Mucosa of stomach (tissue), 1 donor: ENCODE measurements around the gene NEGR1.

Experiments
- H3K27me3 ChIP-seq: one replicate; pipeline ENCODE4 v1.7.0; 2013; ENCODE audit warnings: mild to moderate bottlenecking, low read length; ENCODE audit not compliant: control insufficient read depth, insufficient read depth
- H3K36me3 ChIP-seq: one replicate; pipeline ENCODE4 v1.7.0; 2013; ENCODE audit warnings: low read length; ENCODE audit not compliant: control insufficient read depth, insufficient read depth
- H3K4me1 ChIP-seq: one replicate; pipeline ENCODE4 v1.7.0; 2013; ENCODE audit warnings: mild to moderate bottlenecking, low read length; ENCODE audit not compliant: control insufficient read depth, insufficient read depth
- H3K4me3 ChIP-seq: one replicate; pipeline ENCODE4 v1.7.0; 2013; ENCODE audit warnings: low read length
- H3K9ac ChIP-seq: one replicate; pipeline ENCODE4 v1.7.0; 2013; ENCODE audit warnings: mild to moderate bottlenecking, low read length, moderate library complexity
- H3K9me3 ChIP-seq: one replicate; pipeline ENCODE4 v1.7.0; 2013; ENCODE audit warnings: mild to moderate bottlenecking, low read length, moderate library complexity; ENCODE audit not compliant: control insufficient read depth
- donor health status: Pancreatic carcinoma.

The NEGR1 gene

DNA sequence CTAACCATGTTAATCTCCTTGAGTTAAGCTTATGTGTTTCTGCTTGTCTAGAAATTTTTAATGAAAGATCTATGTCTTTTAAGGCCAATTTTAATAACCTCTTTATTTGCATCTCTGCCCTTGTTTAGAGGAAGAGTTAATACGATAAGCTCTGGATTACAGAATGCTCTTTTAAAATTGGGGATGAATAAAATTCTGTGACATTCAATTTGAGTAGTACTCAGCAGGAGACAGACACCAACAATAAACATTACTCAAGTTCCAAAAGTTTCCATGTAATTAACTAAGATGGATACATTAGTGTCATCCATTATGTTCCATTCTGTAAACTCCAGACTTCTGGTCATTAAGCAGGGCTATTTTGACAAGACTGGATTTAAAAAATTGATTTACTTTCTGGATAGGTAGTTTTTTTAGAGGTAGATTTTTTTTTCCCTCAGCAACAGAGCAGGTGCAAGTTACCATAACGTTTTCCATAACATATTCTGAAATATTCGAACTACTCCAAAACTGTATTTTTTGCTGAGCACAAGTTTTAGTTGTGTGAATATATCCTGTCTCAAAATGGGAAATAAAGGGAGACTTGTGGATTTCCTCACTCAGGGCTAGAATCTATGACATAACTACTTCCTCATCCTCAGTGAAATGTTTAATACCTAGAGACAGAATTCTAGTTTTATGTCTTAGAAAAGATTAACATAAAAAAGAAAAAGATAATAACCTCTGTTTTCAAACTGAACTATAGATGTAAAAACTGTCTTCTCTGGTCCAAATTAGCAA is 221.7 kb downstream of the NEGR1 start:
- no peaks in the 10 kb centered on the region for H3K9me3 ChIP-seq
- no peaks in the 10 kb centered on the region for H3K36me3 ChIP-seq
- H3K27me3 ChIP-seq = no peaks in the 10 kb centered on the region
- H3K4me1 ChIP-seq = no peaks in the 10 kb centered on the region
- no peak overlapping the region for H3K9ac ChIP-seq
- H3K4me3 ChIP-seq = no peak overlapping the region

- H3K27me3 ChIP-seq = no peaks in the 10 kb centered on the region
- H3K36me3 ChIP-seq = no peaks in the 10 kb centered on the region
- H3K9ac ChIP-seq = no peak overlapping the region
- no peaks in the 10 kb centered on the region for H3K4me1 ChIP-seq
- no peaks in the 10 kb centered on the region for H3K9me3 ChIP-seq
- no peak overlapping the region for H3K4me3 ChIP-seq
Measured at GRCh38 chr1:72056516-72056915, 225.8 kb downstream of the NEGR1 start.

GRCh38 chr1:72051538-72051937 is 230.8 kb downstream of the NEGR1 start:
- H3K4me1 ChIP-seq = no peaks in the 10 kb centered on the region
- no peaks in the 10 kb centered on the region for H3K9me3 ChIP-seq
- H3K9ac ChIP-seq = no peak overlapping the region
- H3K4me3 ChIP-seq = no peak overlapping the region
- no peaks in the 10 kb centered on the region for H3K27me3 ChIP-seq
- H3K36me3 ChIP-seq = no peaks in the 10 kb centered on the region

- Histone ChIP-seq H3K27me3 (no peaks in the 10 kb centered on the region), H3K4me1 (no peaks in the 10 kb centered on the region), H3K9ac (no peak overlapping the region), H3K9me3 (no peaks in the 10 kb centered on the region), H3K36me3 (no peaks in the 10 kb centered on the region), H3K4me3 (no peak overlapping the region)
Measured at GRCh38 chr1:72050551-72050950, 231.8 kb downstream of the NEGR1 start.

- no peaks in the 10 kb centered on the region for H3K27me3 ChIP-seq
- H3K4me1 ChIP-seq = no peaks in the 10 kb centered on the region
- H3K36me3 ChIP-seq = no peaks in the 10 kb centered on the region
- no peaks in the 10 kb centered on the region for H3K9me3 ChIP-seq
- no peak overlapping the region for H3K9ac ChIP-seq
- H3K4me3 ChIP-seq = no peak overlapping the region
Measured at GRCh38 chr1:72037745-72038343, 244.5 kb downstream of the NEGR1 start.

DNA sequence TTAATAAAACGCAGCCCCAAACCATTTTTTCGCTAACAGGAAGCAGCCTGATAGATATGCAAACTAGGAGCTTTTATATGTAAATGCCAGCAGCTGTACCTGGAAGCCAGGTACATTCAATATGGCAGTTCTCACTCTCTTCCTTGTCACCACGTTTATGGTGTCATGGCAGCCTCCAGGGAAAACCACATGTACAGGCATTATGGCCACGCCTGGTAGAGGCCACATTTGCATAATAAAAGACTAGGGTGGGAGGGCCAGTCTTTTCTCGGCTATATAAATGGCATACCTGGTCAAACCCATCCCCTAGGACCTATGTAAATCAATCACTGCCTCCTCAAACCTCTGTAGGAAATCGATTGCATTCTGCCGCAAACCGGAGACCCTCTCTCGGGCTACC is 247.5 kb downstream of the NEGR1 start:
- H3K4me3 ChIP-seq = no peak overlapping the region
- no peaks in the 10 kb centered on the region for H3K27me3 ChIP-seq
- no peak overlapping the region for H3K9ac ChIP-seq
- no peaks in the 10 kb centered on the region for H3K36me3 ChIP-seq
- H3K9me3 ChIP-seq = no peaks in the 10 kb centered on the region
- H3K4me1 ChIP-seq = no peaks in the 10 kb centered on the region

DNA sequence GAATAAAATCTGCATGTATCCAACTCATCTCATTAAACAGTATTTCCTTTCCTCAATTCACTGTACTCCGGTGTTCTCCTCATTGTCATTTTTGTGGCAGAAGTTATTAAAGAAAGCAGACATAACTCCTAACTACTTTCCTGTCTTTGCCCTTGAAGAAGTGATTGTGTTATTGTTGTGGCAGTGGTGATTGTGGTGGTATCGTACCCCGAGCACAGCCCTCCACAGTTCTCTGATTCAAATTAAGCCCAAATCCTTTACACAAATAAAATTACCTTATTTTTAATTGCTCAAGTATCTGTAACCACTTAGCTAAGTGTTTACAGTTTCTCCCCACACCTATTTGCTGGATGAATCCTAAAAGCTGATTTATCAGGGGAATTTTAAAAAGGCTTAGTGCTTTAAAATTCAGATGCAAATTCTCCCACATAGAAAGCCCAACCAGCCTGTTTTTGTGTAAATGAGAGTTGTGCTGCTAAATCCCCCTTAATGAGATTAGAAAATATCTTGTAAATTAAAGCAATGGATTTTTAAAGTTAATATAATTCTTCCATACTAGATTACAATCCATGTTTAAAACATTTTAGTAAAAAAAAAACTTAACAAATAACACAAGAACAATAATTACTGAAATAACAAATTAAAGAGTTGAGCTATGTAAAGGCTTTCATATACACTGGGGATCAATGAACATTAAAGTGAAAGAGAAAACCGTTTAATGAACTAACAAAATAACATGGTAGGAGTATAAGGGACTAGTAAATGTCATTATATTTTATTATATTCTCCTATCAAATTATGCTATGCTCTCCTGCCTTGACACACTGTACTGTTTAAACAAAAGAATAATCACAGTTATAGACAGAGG is 259.0 kb downstream of the NEGR1 start:
- Histone ChIP-seq H3K27me3 (no peaks in the 10 kb centered on the region), H3K4me3 (no peak overlapping the region), H3K9ac (no peak overlapping the region), H3K36me3 (no peaks in the 10 kb centered on the region), H3K9me3 (no peaks in the 10 kb centered on the region), H3K4me1 (no peaks in the 10 kb centered on the region)

GRCh38 chr1:72018562-72018961 is 263.8 kb downstream of the NEGR1 start:
- Histone ChIP-seq H3K36me3 (no peaks in the 10 kb centered on the region), H3K4me3 (no peak overlapping the region), H3K27me3 (no peaks in the 10 kb centered on the region), H3K4me1 (no peaks in the 10 kb centered on the region), H3K9ac (no peak overlapping the region), H3K9me3 (no peaks in the 10 kb centered on the region)

DNA sequence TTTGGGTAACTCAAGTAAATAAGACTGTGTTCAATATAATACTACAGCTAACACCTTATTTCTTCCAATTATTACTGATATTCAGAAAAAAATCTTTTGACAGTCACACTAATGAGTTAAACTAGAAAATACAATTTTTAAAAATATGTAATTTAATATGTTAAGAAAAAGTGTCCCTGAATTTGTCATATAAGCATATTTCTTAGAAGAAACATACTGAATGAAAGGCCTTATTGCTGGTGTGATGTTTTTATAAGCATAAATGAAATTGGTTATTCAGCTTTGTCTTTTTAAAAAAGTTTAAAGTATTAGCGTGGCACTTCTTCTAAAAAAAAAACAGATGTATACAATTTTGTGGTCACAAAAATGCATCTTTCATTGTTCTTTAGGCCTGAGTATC is 267.3 kb downstream of the NEGR1 start:
- no peaks in the 10 kb centered on the region for H3K36me3 ChIP-seq
- no peaks in the 10 kb centered on the region for H3K9me3 ChIP-seq
- H3K9ac ChIP-seq = no peak overlapping the region
- H3K4me1 ChIP-seq = no peaks in the 10 kb centered on the region
- no peaks in the 10 kb centered on the region for H3K27me3 ChIP-seq
- no peak overlapping the region for H3K4me3 ChIP-seq

- H3K27me3 ChIP-seq = no peaks in the 10 kb centered on the region
- no peaks in the 10 kb centered on the region for H3K9me3 ChIP-seq
- H3K4me3 ChIP-seq = no peak overlapping the region
- H3K9ac ChIP-seq = no peak overlapping the region
- H3K36me3 ChIP-seq = no peaks in the 10 kb centered on the region
- H3K4me1 ChIP-seq = no peaks in the 10 kb centered on the region
Measured at GRCh38 chr1:72013161-72013560, 269.2 kb downstream of the NEGR1 start.

DNA sequence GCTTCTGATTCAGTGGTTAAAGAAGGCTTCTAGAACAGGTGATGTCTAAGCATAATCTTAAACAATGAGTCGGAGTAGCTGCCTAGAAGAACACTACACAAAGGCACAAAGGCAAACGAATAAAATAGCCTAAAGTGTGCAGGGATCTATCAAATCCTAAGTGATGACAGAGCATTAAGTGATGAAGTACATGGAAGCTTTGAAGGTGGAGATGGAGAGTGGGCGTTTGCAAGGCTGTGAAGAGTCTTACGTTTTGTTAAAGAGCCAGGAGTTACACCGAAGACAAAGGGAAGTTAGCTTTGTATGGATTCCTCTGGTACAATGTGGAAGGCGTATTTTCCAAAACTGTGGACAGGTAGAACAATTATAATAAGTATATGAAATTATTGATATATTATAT is 270.6 kb downstream of the NEGR1 start:
- H3K4me1 ChIP-seq = no peaks in the 10 kb centered on the region
- no peaks in the 10 kb centered on the region for H3K27me3 ChIP-seq
- no peaks in the 10 kb centered on the region for H3K36me3 ChIP-seq
- H3K9ac ChIP-seq = no peak overlapping the region
- H3K9me3 ChIP-seq = no peaks in the 10 kb centered on the region
- H3K4me3 ChIP-seq = no peak overlapping the region

DNA sequence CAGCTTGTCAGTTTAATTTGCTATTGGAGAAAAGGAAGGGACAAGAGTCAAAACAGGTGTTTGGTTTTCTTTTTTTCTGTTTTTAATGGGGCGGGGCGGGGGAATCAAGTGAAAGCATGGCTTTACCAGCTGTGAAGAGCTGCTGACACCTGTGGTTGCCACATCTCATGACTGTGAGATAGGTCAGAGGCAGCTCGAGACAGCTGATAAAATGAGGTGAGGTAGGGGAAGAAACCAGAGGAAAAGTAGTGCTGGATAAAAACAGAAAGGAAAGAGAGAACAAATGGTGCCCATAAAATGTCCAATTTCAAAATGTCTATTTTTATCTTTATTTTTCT is 272.3 kb downstream of the NEGR1 start:
- H3K9ac ChIP-seq = no peak overlapping the region
- no peak overlapping the region for H3K4me3 ChIP-seq

More for the DNA sequence above, 272.3 kb downstream of the NEGR1 start:
- H3K9me3 ChIP-seq = no peaks in the 10 kb centered on the region
- no peaks in the 10 kb centered on the region for H3K36me3 ChIP-seq
- H3K4me1 ChIP-seq = no peaks in the 10 kb centered on the region
- no peaks in the 10 kb centered on the region for H3K27me3 ChIP-seq
